Nephron progenitor cell (in vitro differentiated cells): Measurements from ENCODE around the gene NUCKS1.

Experiments
- DNase-seq: peaks from one replicate; pipeline ENCODE4 v3.0.0; 2021
- H3K27ac Mint-ChIP-seq: 2 replicates; pipeline ENCODE4 v1.8.0; 2021; ENCODE audit warnings: mild to moderate bottlenecking, moderate library complexity, mixed read lengths
- H3K27me3 Mint-ChIP-seq: 2 replicates; pipeline ENCODE4 v1.8.0; 2021; ENCODE audit warnings: mild to moderate bottlenecking, low read depth, mixed read lengths; ENCODE audit not compliant: poor library complexity
- H3K36me3 Mint-ChIP-seq: 2 replicates; pipeline ENCODE4 v1.8.0; 2021; ENCODE audit warnings: low read depth, mixed read lengths
- H3K4me1 Mint-ChIP-seq: 2 replicates; pipeline ENCODE4 v1.8.0; 2021; ENCODE audit warnings: mixed read lengths
- H3K4me3 Mint-ChIP-seq: 2 replicates; pipeline ENCODE4 v1.8.0; 2021; ENCODE audit warnings: mild to moderate bottlenecking, moderate library complexity, mixed read lengths
- H3K9me3 Mint-ChIP-seq: 2 replicates; pipeline ENCODE4 v1.8.0; 2021; ENCODE audit warnings: mild to moderate bottlenecking, moderate library complexity, mixed read lengths
- CTCF ChIP-seq: fragments of 200-600 bp; sonication (generic); IDR thresholded peaks from 2 replicates; pipeline ENCODE4 v1.5.0; 2021; ENCODE audit warnings: antibody characterized with exemption

Gene NUCKS1

GRCh38 chr1:205754857-205755256 lies 4.9 kb upstream of the NUCKS1 start:
- Mint-ChIP-seq H3K36me3 (no peaks in the 10 kb centered on the region), H3K4me1 (no peaks in the 10 kb centered on the region), H3K9me3 (peaks cover 9% of the 10 kb centered on the region), H3K27ac (no peak overlapping the region), H3K4me3 (no peak overlapping the region), H3K27me3 (peaks cover 40% of the 10 kb centered on the region)
- DNase-seq: no peak
- TF ChIP-seq CTCF: no peak

- Mint-ChIP-seq H3K9me3 (peaks cover 9% of the 10 kb centered on the region), H3K27ac (no peak overlapping the region), H3K4me3 (peak overlapping the region; percentile 52), H3K36me3 (peaks cover 5% of the 10 kb centered on the region), H3K27me3 (peaks cover 33% of the 10 kb centered on the region), H3K4me1 (peaks cover 27% of the 10 kb centered on the region)
- no peak for DNase-seq
- no peak for TF ChIP-seq CTCF
Measured at GRCh38 chr1:205751036-205751651, 1.2 kb upstream of the NUCKS1 start.

- Mint-ChIP-seq H3K27me3 (peaks cover 16% of the 10 kb centered on the region), H3K36me3 (peaks cover 15% of the 10 kb centered on the region), H3K4me1 (peaks cover 29% of the 10 kb centered on the region), H3K27ac (peak overlapping the region; percentile 100), H3K9me3 (peaks cover 9% of the 10 kb centered on the region), H3K4me3 (peak overlapping the region; percentile 99)
- DNase-seq: peak; percentile 94
- TF ChIP-seq CTCF: no peak
Measured at GRCh38 chr1:205749234-205750137, 496 bp downstream of the NUCKS1 start.

DNA sequence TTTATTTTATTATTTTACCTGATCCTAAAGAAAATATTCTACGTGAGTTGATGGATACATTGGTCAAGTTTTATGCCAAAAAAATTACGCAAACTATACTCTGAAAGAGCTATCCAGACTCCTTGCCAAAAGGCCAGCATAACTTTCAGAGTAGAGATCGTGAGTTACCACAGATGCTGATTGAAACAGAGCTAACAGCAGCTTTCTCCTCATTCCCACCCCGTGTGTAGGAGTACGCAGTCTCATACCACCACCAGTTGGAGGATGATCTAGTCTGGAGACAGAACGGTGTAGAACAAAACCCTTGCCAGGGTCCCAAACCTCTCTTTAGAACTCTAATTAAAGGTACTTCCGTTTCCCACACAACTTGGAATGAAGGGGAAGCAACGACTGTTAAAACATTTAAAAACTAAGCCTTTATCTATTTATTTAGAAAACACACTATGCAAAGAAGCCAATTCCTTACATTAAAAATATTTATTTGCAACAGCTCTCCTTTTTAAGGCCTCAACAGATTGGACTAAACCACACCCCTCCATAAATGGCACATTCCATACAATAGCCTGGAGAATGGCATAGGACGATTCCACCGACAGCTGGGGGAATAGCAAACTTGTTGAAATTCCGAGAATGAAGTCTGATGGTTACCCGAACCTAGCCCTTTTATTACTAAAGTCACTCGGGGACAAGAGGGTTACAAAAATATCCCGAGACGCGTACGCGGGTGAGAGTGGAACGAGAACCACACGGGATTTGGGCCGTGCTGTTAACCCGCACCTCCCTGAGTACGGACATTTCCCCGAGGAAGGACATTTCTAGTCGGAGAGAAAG lies 1.4 kb downstream of the NUCKS1 start:
- Mint-ChIP-seq H3K27ac (peak overlapping the region; percentile 99), H3K36me3 (peaks cover 21% of the 10 kb centered on the region), H3K4me1 (peaks cover 34% of the 10 kb centered on the region), H3K4me3 (peak overlapping the region; percentile 99), H3K9me3 (peaks cover 15% of the 10 kb centered on the region), H3K27me3 (peaks cover 12% of the 10 kb centered on the region)
- TF ChIP-seq CTCF: no peak
- DNase-seq: peak; percentile 9

GRCh38 chr1:205746757-205747412 lies 3.1 kb downstream of the NUCKS1 start:
- peaks cover 39% of the 10 kb centered on the region for H3K36me3 Mint-ChIP-seq
- H3K27ac Mint-ChIP-seq: peak overlapping the region; percentile 52
- DNase-seq: no peak
- peaks cover 3% of the 10 kb centered on the region for H3K27me3 Mint-ChIP-seq
- H3K4me3 Mint-ChIP-seq: peak overlapping the region; percentile 99
- TF ChIP-seq CTCF: no peak
- H3K4me1 Mint-ChIP-seq: peaks cover 34% of the 10 kb centered on the region
- peaks cover 19% of the 10 kb centered on the region for H3K9me3 Mint-ChIP-seq
